A549 treated with AZD9567 at 1 μM for 4 hours (cell line): ENCODE data around the gene ASB2. TPM values are rescaled to one million over a fixed set of nuclear protein-coding genes. Genes with fewer than 3 reads are reported as not detected.

ENCODE experiments used
- total RNA-seq: library from RNA; stranded (reverse); fragments of 200-300 nt; extraction: Qiagen RNA extraction; gene quantifications from 5 replicates; pipeline ENCODE4 v1.2.3, GENCODE V29; 2022; ENCODE audit not compliant: insufficient read depth

ASB2 gene, protein sequence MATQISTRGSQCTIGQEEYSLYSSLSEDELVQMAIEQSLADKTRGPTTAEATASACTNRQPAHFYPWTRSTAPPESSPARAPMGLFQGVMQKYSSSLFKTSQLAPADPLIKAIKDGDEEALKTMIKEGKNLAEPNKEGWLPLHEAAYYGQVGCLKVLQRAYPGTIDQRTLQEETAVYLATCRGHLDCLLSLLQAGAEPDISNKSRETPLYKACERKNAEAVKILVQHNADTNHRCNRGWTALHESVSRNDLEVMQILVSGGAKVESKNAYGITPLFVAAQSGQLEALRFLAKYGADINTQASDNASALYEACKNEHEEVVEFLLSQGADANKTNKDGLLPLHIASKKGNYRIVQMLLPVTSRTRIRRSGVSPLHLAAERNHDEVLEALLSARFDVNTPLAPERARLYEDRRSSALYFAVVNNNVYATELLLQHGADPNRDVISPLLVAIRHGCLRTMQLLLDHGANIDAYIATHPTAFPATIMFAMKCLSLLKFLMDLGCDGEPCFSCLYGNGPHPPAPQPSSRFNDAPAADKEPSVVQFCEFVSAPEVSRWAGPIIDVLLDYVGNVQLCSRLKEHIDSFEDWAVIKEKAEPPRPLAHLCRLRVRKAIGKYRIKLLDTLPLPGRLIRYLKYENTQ
- total RNA-seq = 0.32 to 1.1 TPM (median 0.65 TPM) in 4 of 5 replicates, not detected in the other

DNA sequence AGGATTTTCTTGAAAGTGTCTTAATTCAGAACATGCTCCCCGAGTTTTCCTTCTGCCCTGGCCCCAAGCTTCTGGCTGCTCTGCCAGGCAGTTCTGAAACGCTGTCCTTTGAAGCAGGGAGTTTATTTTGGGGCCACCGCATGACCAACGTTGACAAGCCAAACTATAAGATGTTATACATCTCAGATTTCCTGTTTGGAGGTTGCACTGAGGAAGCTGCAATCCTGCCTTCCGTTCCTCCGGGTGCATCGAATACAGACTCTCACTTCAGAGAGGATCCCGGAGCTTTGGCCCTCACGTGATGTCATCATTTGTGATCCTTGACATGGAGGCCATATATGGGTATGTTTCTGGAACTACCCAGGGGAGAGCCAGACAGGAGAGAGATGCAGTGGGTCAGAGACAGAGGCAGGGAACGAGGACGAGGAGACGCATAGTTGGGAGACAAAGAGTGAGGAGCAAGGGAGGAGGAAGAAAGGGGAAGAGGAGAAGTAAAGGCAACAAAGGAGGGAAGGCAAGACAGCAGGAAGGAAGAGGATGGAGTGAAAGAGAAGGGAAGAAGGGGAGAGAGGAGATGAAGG is at the start of gene ASB2:
Gene ASB2 (minus strand): TSS at position 94 of the 581 bp plus-strand sequence. CDS start 12,031 bp downstream, outside the sequence.

DNA sequence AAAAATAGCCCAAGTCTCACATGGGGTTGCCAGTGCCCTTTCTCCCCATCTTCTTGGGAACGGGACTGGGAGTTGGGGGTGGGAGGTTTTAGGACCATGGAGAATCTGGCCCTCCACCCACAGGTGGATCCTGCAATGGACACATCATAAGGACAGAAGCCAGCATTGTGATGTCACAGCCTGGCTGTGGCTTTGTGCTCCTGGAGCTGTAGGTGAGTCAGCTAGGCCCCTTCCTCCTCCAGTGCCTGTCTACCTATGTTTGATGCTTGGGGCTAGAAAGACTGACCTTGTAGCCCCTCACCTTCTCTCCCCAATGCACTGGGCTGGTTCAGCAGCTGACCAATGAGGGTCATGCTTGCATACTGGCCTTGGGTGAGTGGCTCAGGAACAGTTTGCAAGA is 20.7 kb upstream of the ASB2 start, which contains the start of gene CCDC197:
Gene CCDC197 (plus strand): TSS at position 220 of the 400 bp plus-strand sequence. CDS start 831 bp downstream, outside the sequence.

DNA sequence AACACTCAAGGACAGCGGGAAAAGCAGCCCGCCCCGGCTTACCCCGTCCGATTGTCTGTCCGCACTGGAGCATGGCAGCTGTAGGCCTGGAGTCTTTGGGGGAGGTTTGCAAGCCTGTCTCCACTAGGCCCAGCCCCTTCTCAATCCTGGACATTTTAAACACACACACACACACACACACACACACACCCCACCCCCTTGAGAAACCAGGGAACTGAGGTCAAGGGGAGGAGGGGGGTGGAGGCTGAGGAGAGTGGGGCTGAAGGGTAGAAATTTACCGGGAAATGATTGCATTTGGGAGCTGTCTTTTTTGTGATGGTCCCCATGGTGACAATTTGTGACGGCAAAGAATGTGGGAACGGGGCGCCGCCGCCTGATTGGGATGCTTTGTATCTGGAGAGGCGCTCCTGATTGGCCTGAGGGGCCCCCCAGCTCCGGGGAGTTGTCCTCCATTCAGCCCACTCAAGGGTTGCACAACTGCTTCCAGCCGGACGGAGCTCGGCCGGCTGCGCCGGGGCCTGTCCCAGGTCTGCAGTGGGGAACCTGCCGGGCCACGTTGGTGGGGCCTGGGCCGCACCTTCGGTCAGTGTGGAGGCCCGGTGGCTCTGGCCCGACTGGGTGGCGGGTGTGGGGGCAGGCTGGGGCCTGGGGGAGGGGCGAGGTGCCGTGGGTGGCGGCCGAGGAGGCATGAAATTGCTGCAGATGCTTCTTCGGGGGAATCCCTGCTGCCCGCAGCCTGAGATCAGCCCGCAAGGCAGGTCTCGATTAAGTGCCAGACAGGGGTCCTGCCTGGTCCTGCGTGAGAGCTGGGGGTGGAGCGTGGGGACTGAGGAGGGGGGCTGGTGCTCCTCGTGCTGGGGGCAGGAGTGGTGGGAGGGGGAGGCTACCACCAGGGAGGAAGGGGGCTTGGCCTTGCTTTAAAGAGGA is 49.2 kb downstream of the ASB2 start, which contains the start of gene FAM181A:
Gene FAM181A (plus strand): TSS at position 472 of the 927 bp plus-strand sequence. CDS start 942 bp downstream, outside the sequence.

Other genes starting within 250 kb of the ASB2 start
- 0.27 to 0.38 TPM (median 0.38 TPM) in 4 of 5 replicates, not detected in the other for gene PRIMA1, start 188.1 kb downstream of the ASB2 start, total RNA-seq
- not detected in 5 replicates for gene FAM181A, start 49.2 kb downstream of the ASB2 start, total RNA-seq
- gene CCDC197, start 20.7 kb upstream of the ASB2 start, total RNA-seq = not detected in 5 replicates
- gene OTUB2, start 49.8 kb upstream of the ASB2 start, total RNA-seq = 2.0 to 3.6 TPM (median 2.4 TPM) in 5 replicates
- 181 to 193 TPM (median 185 TPM) in 5 replicates for gene DDX24, start 104.6 kb upstream of the ASB2 start, total RNA-seq
- 11.5 to 21.6 TPM (median 20.4 TPM) in 5 replicates for gene IFI27L1, start 104.7 kb upstream of the ASB2 start, total RNA-seq
- 1.1 to 1.9 TPM (median 1.5 TPM) in 4 of 5 replicates, not detected in the other for gene IFI27, start 134.2 kb upstream of the ASB2 start, total RNA-seq
- gene IFI27L2, start 153.0 kb upstream of the ASB2 start, total RNA-seq = 51.4 to 78.6 TPM (median 53.9 TPM) in 5 replicates
- 0.18 to 2.7 TPM (median 0.45 TPM) in 5 replicates for gene PPP4R4, start 197.8 kb upstream of the ASB2 start, total RNA-seq